LNCAP (cell line): ENCODE data around the gene SYCN.
A peak's percentile ranks its signal among the peaks of the same experiment; 100 is the strongest.

Experiments
- CTCF ChIP-seq: fragments of 450-650 bp; IDR thresholded peaks from 2 replicates; pipeline ENCODE4 v1.5.1; 2017; ENCODE audit warnings: mild to moderate bottlenecking

SYCN gene

GRCh38 chr19:39217094-39217493 is 13.0 kb upstream of the SYCN start:
- TF ChIP-seq CTCF: no peak

GRCh38 chr19:39212375-39212742 is 8.3 kb upstream of the SYCN start:
- peak; percentile 29; the same call in 1 of the 2 replicates for TF ChIP-seq CTCF

GRCh38 chr19:39211731-39212374 is 7.8 kb upstream of the SYCN start:
- no peak for TF ChIP-seq CTCF

DNA sequence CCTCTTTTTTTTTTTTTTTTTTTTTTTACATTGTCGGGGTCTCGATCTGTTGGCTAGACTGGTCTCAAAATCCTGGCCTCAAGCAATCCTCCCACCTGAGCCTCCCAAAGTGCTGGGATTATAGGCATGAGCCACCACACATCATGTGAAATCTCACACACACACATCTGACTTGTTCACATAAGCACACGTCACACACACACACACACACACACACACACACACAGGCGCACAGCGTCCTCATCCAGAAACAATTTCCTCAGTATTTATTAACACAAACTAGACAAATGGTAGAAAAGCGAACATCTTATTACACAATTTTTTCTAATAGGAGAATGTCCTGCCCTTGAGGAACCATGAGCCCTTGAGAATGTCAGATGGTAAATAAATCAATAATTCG is 5.1 kb upstream of the SYCN start:
- TF ChIP-seq CTCF: no peak

GRCh38 chr19:39208175-39208795 is 4.2 kb upstream of the SYCN start:
- no peak for TF ChIP-seq CTCF

- no peak for TF ChIP-seq CTCF
Observed at GRCh38 chr19:39207293-39207836, 3.3 kb upstream of the SYCN start.

DNA sequence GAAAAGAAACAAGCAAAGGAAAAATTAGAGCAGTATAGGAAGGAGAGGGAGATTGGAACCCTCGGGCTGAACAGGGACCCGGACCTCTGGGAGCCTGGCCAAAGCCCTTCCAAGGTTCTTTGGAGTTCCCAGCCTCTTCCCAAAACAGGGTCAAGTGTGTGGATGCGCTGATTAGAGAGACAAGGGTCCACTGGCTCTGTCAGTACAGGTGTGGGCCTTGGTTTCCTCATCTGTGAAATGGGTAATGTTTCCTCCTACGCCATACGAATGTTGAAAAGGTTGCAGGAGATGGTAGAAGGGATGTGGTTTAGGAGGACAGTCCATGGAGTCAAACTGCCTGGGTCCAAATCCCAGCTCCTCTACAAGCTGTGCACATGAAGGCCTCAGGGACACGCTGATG is 2.1 kb upstream of the SYCN start:
- no peak for TF ChIP-seq CTCF
